Cardiac muscle cell (in vitro differentiated cells and primary cell): ENCODE measurements around the gene MAP3K12. TPM values are rescaled to one million over a fixed set of nuclear protein-coding genes. Genes with fewer than 3 reads are reported as not detected.
"Not testable (repeated sequence)": the region's sequence is repeated elsewhere in the genome, so short reads cannot be mapped to it uniquely, and the experiment has no call there.

ENCODE experiments used
- DNase-seq, 2 donors: peaks; one replicate each; pipeline versions ENCODE4 v3.0.0 to v3.0.0-alpha.2; 2010 to 2017; ENCODE audit warnings: low read depth in 1 of 2, low spot score in 1 of 2
- H3K27ac ChIP-seq: fragments of 200-600 bp; sonication (generic); 2 replicates; pipeline ENCODE4 v1.5.1; 2016
- H3K27me3 ChIP-seq: fragments of 200-600 bp; sonication (generic); 2 replicates; pipeline ENCODE4 v1.6.0; 2016; ENCODE audit warnings: control low read depth
- H3K36me3 ChIP-seq: fragments of 200-600 bp; sonication (generic); 2 replicates; pipeline ENCODE4 v1.5.1; 2016; ENCODE audit warnings: control low read depth
- H3K4me1 ChIP-seq: fragments of 200-600 bp; sonication (generic); 2 replicates; pipeline ENCODE4 v1.8.1; 2017; ENCODE audit warnings: low read depth, mild to moderate bottlenecking, mixed run types
- H3K4me3 ChIP-seq: fragments of 200-600 bp; sonication (generic); 2 replicates; pipeline ENCODE4 v1.5.1; 2016; ENCODE audit warnings: mild to moderate bottlenecking
- H3K9me3 ChIP-seq: fragments of 200-600 bp; sonication (generic); 2 replicates; pipeline ENCODE4 v1.5.1; 2017; ENCODE audit warnings: low read depth, mild to moderate bottlenecking, control low read depth
- polyA plus RNA-seq: library from polyadenylated mRNA; unstranded; fragments of >200 nt; fragmentation: Nextera tagmentation; extraction: Ambion mirVana; gene quantifications from 2 replicates; pipeline ENCODE4 v1.2.1, GENCODE V29; 2016
- total RNA-seq: library from RNA; depleted of rRNA; stranded (reverse); fragments of >200 nt; gene quantifications from 2 replicates; pipeline ENCODE4 v1.2.3, GENCODE V29; 2016
- TF ChIP-seq, protein P1 (sequence below): IDR thresholded peaks from 2 replicates; pipeline ENCODE4 v1.5.1; 2012; ENCODE audit warnings: low read depth, mild to moderate bottlenecking, low read length

Gene MAP3K12
- total and polyA plus RNA-seq, 2 experiments from 2014 or later, result 15.1 to 26.1 TPM

DNA sequence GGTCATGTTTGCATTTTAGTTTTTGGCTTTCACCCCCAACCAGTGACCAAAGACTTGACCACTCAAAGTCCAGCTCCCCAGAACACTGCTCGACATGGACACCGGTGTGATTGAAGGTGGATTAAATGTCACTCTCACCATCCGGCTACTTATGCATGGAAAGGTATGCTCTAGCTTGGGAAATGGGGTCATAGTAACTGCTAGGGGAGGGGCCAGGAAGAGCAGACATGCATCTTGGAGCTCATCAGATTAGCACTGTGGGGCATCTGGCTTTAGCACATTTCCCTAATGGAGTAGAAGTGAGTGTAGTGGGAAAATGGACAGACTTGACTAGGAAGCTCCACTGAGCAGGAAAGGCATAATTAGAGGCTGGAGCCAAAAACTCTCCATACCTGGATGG is 44.6 kb downstream of the MAP3K12 start:
- peaks cover 56% of the 10 kb centered on the region for H3K36me3 ChIP-seq
- no peak for DNase-seq
- TF ChIP-seq, protein P1, sequence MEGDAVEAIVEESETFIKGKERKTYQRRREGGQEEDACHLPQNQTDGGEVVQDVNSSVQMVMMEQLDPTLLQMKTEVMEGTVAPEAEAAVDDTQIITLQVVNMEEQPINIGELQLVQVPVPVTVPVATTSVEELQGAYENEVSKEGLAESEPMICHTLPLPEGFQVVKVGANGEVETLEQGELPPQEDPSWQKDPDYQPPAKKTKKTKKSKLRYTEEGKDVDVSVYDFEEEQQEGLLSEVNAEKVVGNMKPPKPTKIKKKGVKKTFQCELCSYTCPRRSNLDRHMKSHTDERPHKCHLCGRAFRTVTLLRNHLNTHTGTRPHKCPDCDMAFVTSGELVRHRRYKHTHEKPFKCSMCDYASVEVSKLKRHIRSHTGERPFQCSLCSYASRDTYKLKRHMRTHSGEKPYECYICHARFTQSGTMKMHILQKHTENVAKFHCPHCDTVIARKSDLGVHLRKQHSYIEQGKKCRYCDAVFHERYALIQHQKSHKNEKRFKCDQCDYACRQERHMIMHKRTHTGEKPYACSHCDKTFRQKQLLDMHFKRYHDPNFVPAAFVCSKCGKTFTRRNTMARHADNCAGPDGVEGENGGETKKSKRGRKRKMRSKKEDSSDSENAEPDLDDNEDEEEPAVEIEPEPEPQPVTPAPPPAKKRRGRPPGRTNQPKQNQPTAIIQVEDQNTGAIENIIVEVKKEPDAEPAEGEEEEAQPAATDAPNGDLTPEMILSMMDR, result no peak

DNA sequence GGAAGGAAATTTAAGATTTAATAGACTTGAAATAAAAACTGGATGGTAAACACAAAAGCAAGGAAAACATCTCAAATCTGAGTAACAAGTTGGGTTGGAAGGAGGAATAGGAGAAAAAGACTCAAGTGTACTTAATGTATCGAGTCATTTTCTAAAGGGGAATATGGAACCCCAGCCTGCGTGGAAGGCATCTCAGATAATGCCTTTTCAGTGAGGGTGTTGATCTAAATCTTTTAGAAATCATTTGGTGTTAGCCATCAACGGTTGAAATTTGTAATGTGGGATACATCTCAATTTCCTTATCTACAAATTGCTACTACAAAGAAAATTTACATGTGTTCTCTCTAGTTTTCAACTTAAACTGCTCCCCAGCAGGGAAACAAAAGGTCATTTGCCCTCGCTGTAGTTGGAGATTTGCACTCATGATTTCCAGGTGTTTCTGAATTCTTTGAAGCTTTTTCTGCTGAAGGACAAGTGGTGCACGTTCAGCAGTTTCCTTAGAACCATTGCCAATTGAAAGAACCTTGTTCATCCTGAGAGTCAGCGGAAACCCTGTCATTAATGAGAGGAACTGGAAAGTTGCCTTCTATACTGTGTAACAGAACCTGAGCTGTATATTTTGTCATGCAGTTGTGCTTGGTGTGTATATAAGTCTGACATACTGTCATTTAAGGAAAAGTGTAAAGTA is 45.2 kb downstream of the MAP3K12 start:
- Histone ChIP-seq H3K4me3 (peak overlapping the region; percentile 87), H3K9me3 (no peaks in the 10 kb centered on the region), H3K36me3 (peaks cover 50% of the 10 kb centered on the region), H3K27ac (peak overlapping the region; percentile 99), H3K27me3 (no peaks in the 10 kb centered on the region), H3K4me1 (peaks cover 36% of the 10 kb centered on the region)
- TF ChIP-seq, protein P1, result no peak
- DNase-seq, result no peak

More for the DNA sequence above, 44.6 kb downstream of the MAP3K12 start:
- Histone ChIP-seq H3K4me1 (peaks cover 40% of the 10 kb centered on the region), H3K9me3 (no peaks in the 10 kb centered on the region), H3K27ac (no peak overlapping the region), H3K4me3 (no peak overlapping the region), H3K27me3 (no peaks in the 10 kb centered on the region)

DNA sequence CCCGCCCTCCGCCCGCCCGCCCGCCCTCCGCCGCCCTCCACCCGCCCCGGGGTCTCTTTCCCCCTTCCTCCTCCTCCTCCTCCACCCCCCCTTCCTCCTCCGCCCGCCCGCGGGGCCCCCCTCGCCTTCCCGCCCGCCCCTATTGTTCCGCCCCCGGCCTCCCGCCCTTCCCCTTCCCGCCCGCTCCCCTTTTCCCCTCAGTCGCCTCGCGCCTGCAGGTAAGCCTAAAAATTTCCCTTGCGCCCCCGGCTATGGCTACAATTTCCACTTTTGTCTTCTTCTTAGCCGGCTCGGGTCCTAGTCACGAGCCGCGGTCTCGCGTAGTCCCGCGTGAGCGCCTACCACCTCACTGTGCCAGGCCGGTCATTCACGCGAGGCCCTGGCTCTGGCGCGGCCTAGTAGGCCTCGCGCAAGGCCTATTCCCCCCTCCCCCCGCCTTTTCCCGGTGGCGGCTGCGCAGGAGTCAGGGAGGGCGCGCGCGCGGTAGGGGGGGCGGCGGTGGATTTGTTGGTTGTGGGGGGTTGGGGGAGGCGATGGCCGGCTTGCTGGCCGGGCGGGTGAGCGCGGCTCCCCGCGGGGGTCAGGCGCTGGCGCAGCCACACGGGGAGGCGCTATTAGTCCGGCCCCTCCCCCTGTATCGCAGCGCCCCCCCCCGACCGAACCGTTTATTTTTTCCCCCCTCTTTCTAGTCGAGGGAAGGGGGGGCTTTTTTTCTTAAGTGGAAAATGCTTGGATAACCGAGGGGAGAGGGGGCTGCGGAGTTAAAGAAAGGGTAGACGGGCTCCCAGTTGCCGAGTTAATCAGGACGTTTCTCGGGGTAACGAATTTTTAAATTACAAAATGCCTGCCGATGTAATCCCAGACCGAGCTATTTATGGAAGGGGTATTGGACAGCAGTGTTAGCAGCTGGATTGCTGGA is 46.8 kb downstream of the MAP3K12 start:
- Histone ChIP-seq H3K4me1 (peaks cover 36% of the 10 kb centered on the region), H3K27ac (peak overlapping the region; percentile 99), H3K4me3 (peak overlapping the region; percentile 87), H3K27me3 (no peaks in the 10 kb centered on the region), H3K9me3 (no peaks in the 10 kb centered on the region), H3K36me3 (peaks cover 36% of the 10 kb centered on the region)
- peak; percentile 91 to 94 for DNase-seq
- TF ChIP-seq, protein P1, result peak; percentile 24

DNA sequence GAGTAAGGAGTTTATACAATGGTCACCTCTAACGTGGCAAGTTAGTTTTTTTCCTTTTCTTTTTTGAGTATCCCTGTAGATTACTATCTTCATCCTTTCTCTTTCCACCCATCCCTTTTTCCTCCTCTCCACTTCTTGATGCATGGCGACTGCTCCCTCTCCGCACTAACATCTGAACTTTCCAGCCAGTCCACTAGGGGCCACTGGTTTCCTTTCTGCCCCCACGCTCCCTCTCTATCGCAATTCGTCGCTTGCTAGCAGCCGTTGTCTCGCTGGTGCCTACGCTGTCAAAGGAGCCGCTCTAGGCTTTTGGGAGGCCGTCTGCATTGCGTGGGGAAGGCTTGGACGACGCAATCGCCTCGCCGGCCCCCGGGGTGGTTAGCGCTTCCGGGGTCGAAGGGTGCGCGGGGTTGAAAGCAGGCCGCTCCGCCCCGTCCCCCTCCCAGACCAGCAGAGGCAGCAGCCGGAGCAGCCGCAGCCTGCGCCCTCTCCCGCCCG is 47.5 kb downstream of the MAP3K12 start, which contains the start of gene PCBP2:
Gene PCBP2, plus strand, starts transcription at position 442 of the 498 bp plus-strand sequence. CDS start 2,699 bp downstream, outside the sequence.
- Histone ChIP-seq H3K4me3 (peak within 1 kb of the TSS; percentile 87), H3K4me1 (peaks cover 35% of the 10 kb centered on the region), H3K27me3 (no peaks in the 10 kb centered on the region), H3K27ac (peak within 1 kb of the TSS; percentile 99), H3K36me3 (peaks cover 29% of the 10 kb centered on the region), H3K9me3 (no peaks in the 10 kb centered on the region)
- TF ChIP-seq, protein P1, result peak; percentile 86
- peak; percentile 99 to 100 for DNase-seq

DNA sequence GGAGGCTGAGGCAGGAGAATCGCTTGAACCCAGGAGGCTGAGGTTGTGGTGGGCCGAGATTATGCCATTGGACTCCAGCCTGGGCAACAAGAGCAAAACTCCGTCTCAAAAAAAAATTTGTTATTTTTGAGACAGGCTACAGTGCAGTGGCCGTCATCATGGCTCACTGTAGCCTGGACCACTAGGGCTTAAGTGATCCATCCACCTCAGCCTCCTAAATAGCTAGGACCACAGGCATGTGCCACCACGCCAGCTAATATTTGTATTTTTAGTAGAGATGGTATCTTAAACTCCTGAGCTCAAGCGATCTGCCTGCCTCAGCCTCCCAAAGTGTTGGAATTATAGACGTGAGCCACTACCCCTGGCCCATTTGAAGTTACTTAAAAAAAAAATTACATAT is 48.3 kb downstream of the MAP3K12 start:
- Histone ChIP-seq H3K27me3 (no peaks in the 10 kb centered on the region), H3K4me3 (no peak overlapping the region), H3K4me1 (peaks cover 28% of the 10 kb centered on the region), H3K36me3 (peaks cover 21% of the 10 kb centered on the region), H3K27ac (no peak overlapping the region), H3K9me3 (no peaks in the 10 kb centered on the region)
- TF ChIP-seq, protein P1, result no peak
- DNase-seq, result no peak

DNA sequence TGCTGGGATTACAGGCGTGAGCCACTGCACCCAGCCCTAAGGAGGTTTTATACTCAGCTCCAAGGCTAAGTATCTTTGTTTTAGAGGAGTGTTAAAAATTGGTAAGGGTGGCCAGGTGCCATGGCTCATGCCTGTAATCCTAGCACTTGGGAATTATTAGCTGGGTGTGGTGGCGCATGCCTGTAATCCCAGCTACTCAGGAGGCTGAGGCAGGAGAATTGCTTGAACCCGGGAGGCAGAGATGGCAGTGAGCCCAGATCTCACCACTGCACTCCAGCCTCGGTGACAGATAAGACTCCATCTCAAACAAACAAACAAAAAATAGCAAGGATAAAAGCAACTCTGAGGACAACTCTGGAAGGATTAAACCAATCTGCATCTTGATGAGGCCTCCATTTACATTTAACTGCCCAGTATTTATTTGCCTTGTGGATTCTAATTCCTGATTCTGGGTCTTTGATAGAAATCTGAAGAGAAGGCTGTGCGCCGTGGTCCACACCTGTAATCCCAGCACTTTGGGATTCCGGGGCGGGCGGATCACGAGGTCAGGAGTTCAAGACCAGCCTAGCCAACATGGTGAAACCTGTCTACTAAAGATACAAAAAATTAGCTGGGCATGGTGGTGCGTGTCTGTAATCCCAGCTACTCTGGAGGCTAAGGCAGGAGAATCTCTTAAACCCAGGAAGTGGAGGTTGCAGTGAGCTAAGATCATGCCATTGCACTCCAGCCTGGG is 54.5 kb downstream of the MAP3K12 start:
- H3K27ac ChIP-seq, H3K9me3 ChIP-seq, H3K4me3 ChIP-seq, DNase-seq, H3K36me3 ChIP-seq, H3K4me1 ChIP-seq, H3K27me3 ChIP-seq: not testable (repeated sequence)
